ENCODE measurements around the gene C20orf141. TPM values are rescaled to one million over a fixed set of nuclear protein-coding genes. Genes with fewer than 3 reads are reported as not detected.

Gene C20orf141
- total and polyA plus RNA-seq, 7 experiments from 2014 or later = not detected

DNA sequence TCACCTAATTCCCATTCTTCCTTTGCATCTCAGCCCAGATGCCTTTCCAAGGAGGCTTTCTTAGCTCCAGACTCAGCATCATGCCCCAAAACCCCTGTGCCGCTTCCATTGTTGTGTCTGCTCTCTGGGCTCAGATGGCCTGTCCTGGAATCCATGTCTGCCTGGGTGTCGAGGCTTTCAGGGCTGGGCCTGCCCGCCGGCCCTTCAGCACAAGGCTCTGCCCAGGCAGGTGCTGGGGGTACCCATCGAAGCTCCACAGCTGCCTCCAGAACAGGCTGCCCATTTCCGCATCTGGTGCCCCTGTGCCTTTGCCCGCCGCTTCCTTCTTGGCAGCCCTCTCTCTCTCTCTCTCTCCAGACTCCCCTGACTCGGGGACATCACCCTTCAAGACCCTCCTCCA lies 15.5 kb upstream of the C20orf141 start:
- H3K4me1 Mint-ChIP-seq = peaks cover 19 to 29% (median 25%) of the 10 kb centered on the region in 7 donors
- H3K9me3 ChIP-seq (ENCODE audit: control insufficient read depth in 2 of 3, low read length in 3 of 3) = no peaks in the 10 kb centered on the region
- peak overlapping the region; percentile 86 to 99 (median 90) for H3K4me3 Mint-ChIP-seq
- peaks cover 0 to 4% (median 0%) of the 10 kb centered on the region in 11 donors for H3K9me3 Mint-ChIP-seq
- H3K27me3 Mint-ChIP-seq = peaks cover 52 to 62% (median 57%) of the 10 kb centered on the region in 5 donors
- DNase-seq (no peak), ATAC-seq (no peak)
- H3K27me3 ChIP-seq (ENCODE audit: control insufficient read depth in 2 of 2, insufficient read depth in 2 of 2, low read length in 2 of 2) = peaks cover 0 to 12% of the 10 kb centered on the region in 2 donors
- intact Hi-C loops (cut with micrococcal nuclease) = no loop called here
- H3K27ac Mint-ChIP-seq = peak overlapping the region in 1 of 9 donors; percentile 3
- H3K4me3 ChIP-seq (ENCODE audit: low read length) = no peak overlapping the region
- H3K36me3 Mint-ChIP-seq = peaks cover 0 to 9% (median 4%) of the 10 kb centered on the region in 5 donors
- no peak overlapping the region for H3K27ac ChIP-seq (ENCODE audit: low read depth, low read length)
- CTCF ChIA-PET = interaction anchor here (1.3 kb wide), 1 partner anchor 9 kb away, joined by 3 read pairs; no protein-coding TSS in a partner anchor
- peaks cover 0 to 7% of the 10 kb centered on the region in 2 donors for H3K4me1 ChIP-seq (ENCODE audit: control insufficient read depth in 2 of 2, insufficient read depth in 2 of 2, low read length in 2 of 2)
- POLR2A ChIA-PET = interaction anchor here (0.8 kb wide), 1 partner anchor 42 kb away, joined by 3 read pairs; no protein-coding TSS in a partner anchor
- H3K36me3 ChIP-seq (ENCODE audit: control insufficient read depth in 2 of 3, insufficient read depth in 3 of 3, low read length in 3 of 3) = no peaks in the 10 kb centered on the region

DNA sequence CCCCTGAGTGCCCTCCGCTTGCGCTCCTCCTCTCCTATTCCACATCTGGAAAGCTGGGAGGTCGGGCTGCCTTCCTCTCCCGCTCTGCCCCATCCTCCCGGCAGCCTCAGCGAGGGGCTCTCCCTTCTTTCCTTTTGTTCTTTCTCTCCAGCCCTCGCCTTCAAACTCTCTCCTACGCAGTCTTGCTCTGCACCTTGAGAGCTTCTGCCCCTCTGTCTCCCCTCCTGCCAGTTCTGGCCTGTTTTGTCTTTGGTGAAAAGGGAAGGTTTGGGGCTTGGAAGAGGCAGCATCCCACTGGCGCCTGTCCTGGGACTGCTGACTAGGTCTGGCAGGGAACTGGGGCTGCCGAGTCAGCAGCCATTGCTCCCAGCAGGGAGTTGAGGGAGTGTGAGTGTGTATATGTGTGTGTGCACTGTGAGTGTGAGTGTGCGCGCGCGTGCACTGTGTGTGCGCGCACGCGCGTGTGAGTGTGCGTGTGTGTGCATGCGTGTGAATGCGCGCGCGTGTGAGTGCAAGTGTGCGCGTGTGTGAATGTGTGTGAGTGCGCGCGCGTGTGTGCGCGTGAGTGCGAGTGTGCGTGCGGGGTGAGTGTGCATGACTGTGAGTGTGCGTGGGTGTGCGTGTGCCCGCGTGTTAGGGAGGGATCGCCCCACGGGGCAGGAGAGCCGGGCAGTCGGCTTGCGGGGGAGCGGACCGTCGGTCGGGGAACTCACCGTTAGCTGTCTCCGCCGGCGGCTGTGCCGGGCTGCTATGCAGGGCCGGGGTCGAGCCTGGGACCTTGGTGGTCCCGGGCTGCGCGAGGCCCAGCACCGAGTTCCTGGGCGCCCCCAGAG lies 14.9 kb upstream of the C20orf141 start:
- peak overlapping the region in 3 of 9 donors; percentile 34 to 69 (median 55) for H3K27ac Mint-ChIP-seq
- H3K27ac ChIP-seq (ENCODE audit: low read depth, low read length) = no peak overlapping the region
- peak overlapping the region; percentile 86 to 99 (median 90) for H3K4me3 Mint-ChIP-seq
- H3K4me1 Mint-ChIP-seq = peaks cover 19 to 29% (median 25%) of the 10 kb centered on the region in 7 donors
- peaks cover 0 to 12% of the 10 kb centered on the region in 2 donors for H3K27me3 ChIP-seq (ENCODE audit: control insufficient read depth in 2 of 2, insufficient read depth in 2 of 2, low read length in 2 of 2)
- H3K4me1 ChIP-seq (ENCODE audit: control insufficient read depth in 2 of 2, insufficient read depth in 2 of 2, low read length in 2 of 2) = peaks cover 0 to 7% of the 10 kb centered on the region in 2 donors
- H3K36me3 Mint-ChIP-seq = peaks cover 0 to 9% (median 4%) of the 10 kb centered on the region in 5 donors
- peak overlapping the region; percentile 55 for H3K4me3 ChIP-seq (ENCODE audit: low read length)
- no peaks in the 10 kb centered on the region for H3K9me3 ChIP-seq (ENCODE audit: control insufficient read depth in 2 of 3, low read length in 3 of 3)
- H3K36me3 ChIP-seq (ENCODE audit: control insufficient read depth in 2 of 3, insufficient read depth in 3 of 3, low read length in 3 of 3) = no peaks in the 10 kb centered on the region
- intact Hi-C loops (cut with micrococcal nuclease) = loop anchor here in 1 of 2 donors (2.0 kb wide), 1 partner anchor 41 kb away; the partner anchor contains the start of genes PCED1A and VPS16
- peaks cover 0 to 4% (median 0%) of the 10 kb centered on the region in 11 donors for H3K9me3 Mint-ChIP-seq
- ChIA-PET POLR2A (interaction anchor here (0.8 to 1.3 kb wide), 3 partner anchors 41 to 89 kb away, joined by 3 read pairs; no protein-coding TSS in a partner anchor), CTCF (interaction anchor here (1.3 kb wide), 1 partner anchor 9 kb away, joined by 3 read pairs; no protein-coding TSS in a partner anchor)
- peak in 1 of 9 donors; percentile 12 for DNase-seq
- no peak for ATAC-seq
- peaks cover 53 to 66% (median 60%) of the 10 kb centered on the region in 5 donors for H3K27me3 Mint-ChIP-seq

DNA sequence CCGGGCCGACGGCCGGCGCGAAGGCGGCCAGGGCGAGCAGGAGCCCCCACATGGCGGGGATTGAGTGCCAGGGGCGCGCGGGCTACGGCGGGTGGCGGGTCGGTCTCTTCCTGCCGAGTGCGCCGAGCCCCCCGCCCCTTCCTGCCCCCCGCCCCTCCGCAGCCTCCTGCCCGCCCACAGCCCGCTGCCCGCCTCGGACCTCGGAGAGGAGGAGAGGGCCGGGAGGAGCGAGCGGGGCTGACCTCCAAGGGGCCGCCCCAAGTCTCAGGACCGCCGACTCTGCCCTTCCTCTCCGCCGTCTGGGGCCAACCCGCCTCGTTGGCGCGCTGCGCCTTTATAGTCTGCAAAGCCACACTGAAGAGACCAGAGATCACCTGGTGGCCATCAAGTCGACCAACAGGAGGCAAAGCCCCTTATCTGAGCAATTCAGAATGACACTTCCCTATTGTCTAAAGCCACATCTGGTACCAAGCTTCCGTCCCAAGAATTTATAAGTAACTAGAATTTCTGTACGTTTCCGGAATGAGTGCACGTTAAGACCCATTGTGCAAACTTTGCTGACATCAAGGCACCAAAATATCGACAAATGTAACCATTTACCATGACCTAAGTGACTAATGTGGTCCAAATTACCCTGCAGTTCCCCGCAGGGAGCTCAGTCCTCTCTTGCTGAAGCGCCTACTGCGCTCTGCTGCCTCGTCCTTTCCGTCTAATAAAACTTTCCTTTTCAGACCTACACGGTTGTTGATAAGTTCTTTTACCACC lies 14.1 kb upstream of the C20orf141 start, which contains the start of gene CPXM1:
Gene CPXM1, minus strand, starts transcription at position 107 of the 765 bp plus-strand sequence. Its CDS starts 55 bp downstream, at position 52.
- Mint-ChIP-seq H3K27ac (peak within 1 kb of the TSS in 3 of 9 donors; percentile 34 to 69 (median 55)), H3K4me1 (peaks cover 19 to 29% (median 25%) of the 10 kb centered on the region in 7 donors), H3K9me3 (peaks cover 0 to 4% (median 0%) of the 10 kb centered on the region in 11 donors), H3K36me3 (peaks cover 0 to 9% (median 4%) of the 10 kb centered on the region in 5 donors), H3K27me3 (peaks cover 55 to 70% (median 65%) of the 10 kb centered on the region in 5 donors), H3K4me3 (peak within 1 kb of the TSS; percentile 86 to 99 (median 90))
- peak within 1 kb of the TSS; percentile 55 for H3K4me3 ChIP-seq (ENCODE audit: low read length)
- DNase-seq = no peak
- peaks cover 0 to 12% of the 10 kb centered on the region in 2 donors for H3K27me3 ChIP-seq (ENCODE audit: control insufficient read depth in 2 of 2, insufficient read depth in 2 of 2, low read length in 2 of 2)
- ChIA-PET POLR2A (interaction anchor here (1.0 to 1.3 kb wide), 2 partner anchors 72 to 88 kb away, joined by 3 read pairs; no protein-coding TSS in a partner anchor), CTCF (no interaction called here)
- peak; percentile 61 for ATAC-seq
- peaks cover 0 to 7% of the 10 kb centered on the region in 2 donors for H3K4me1 ChIP-seq (ENCODE audit: control insufficient read depth in 2 of 2, insufficient read depth in 2 of 2, low read length in 2 of 2)
- no peak within 1 kb of the TSS for H3K27ac ChIP-seq (ENCODE audit: low read depth, low read length)
- no peaks in the 10 kb centered on the region for H3K9me3 ChIP-seq (ENCODE audit: control insufficient read depth in 2 of 3, low read length in 3 of 3)
- intact Hi-C loops (cut with micrococcal nuclease) = loop anchor here in 1 of 2 donors (2.0 kb wide), 1 partner anchor 40 kb away; the partner anchor contains the start of genes PCED1A and VPS16
- no peaks in the 10 kb centered on the region for H3K36me3 ChIP-seq (ENCODE audit: control insufficient read depth in 2 of 3, insufficient read depth in 3 of 3, low read length in 3 of 3)

DNA sequence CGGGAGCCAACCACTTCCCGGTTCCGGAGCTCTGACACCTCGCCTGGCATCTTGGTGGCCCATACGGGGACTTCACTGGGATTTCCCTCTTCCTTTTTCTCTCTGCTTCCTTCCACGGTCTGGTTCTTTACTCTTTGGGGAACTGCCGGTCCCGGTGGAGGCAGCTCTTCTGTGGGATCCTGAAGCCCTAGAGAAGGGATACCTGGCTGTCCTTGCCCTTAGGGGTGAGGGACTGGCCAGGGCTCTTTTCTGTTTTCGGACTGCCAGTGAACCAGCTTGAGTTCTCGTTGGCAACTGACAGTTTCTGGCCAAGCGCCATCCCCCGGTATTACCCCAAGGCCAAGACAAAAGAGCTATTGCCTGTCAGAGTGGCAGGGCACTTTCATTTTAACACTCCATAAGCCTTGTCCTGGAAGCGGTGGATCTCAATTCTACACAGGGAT lies 13.5 kb upstream of the C20orf141 start:
- Histone ChIP-seq H3K4me3 (ENCODE audit: low read length) (no peak overlapping the region), H3K36me3 (ENCODE audit: control insufficient read depth in 2 of 3, insufficient read depth in 3 of 3, low read length in 3 of 3) (no peaks in the 10 kb centered on the region), H3K9me3 (ENCODE audit: control insufficient read depth in 2 of 3, low read length in 3 of 3) (no peaks in the 10 kb centered on the region), H3K27ac (ENCODE audit: low read depth, low read length) (no peak overlapping the region), H3K4me1 (ENCODE audit: control insufficient read depth in 2 of 2, insufficient read depth in 2 of 2, low read length in 2 of 2) (peaks cover 0 to 7% of the 10 kb centered on the region in 2 donors), H3K27me3 (ENCODE audit: control insufficient read depth in 2 of 2, insufficient read depth in 2 of 2, low read length in 2 of 2) (peaks cover 0 to 12% of the 10 kb centered on the region in 2 donors)
- DNase-seq (no peak), ATAC-seq (peak; percentile 6)
- intact Hi-C loops (cut with micrococcal nuclease) = loop anchor here in 1 of 2 donors (2.0 kb wide), 1 partner anchor 39 kb away; the partner anchor contains the start of genes PCED1A and VPS16
- H3K4me1 Mint-ChIP-seq = peaks cover 19 to 29% (median 27%) of the 10 kb centered on the region in 7 donors
- peaks cover 0 to 4% (median 0%) of the 10 kb centered on the region in 11 donors for H3K9me3 Mint-ChIP-seq
- POLR2A ChIA-PET = interaction anchor here (1.3 kb wide), 1 partner anchor 71 kb away, joined by 3 read pairs; no protein-coding TSS in a partner anchor
- H3K27ac Mint-ChIP-seq = no peak overlapping the region
- peaks cover 0 to 9% (median 4%) of the 10 kb centered on the region in 5 donors for H3K36me3 Mint-ChIP-seq
- CTCF ChIA-PET = no interaction called here
- H3K4me3 Mint-ChIP-seq = peak overlapping the region; percentile 61 to 99 (median 82)
- H3K27me3 Mint-ChIP-seq = peaks cover 60 to 75% (median 70%) of the 10 kb centered on the region in 5 donors

DNA sequence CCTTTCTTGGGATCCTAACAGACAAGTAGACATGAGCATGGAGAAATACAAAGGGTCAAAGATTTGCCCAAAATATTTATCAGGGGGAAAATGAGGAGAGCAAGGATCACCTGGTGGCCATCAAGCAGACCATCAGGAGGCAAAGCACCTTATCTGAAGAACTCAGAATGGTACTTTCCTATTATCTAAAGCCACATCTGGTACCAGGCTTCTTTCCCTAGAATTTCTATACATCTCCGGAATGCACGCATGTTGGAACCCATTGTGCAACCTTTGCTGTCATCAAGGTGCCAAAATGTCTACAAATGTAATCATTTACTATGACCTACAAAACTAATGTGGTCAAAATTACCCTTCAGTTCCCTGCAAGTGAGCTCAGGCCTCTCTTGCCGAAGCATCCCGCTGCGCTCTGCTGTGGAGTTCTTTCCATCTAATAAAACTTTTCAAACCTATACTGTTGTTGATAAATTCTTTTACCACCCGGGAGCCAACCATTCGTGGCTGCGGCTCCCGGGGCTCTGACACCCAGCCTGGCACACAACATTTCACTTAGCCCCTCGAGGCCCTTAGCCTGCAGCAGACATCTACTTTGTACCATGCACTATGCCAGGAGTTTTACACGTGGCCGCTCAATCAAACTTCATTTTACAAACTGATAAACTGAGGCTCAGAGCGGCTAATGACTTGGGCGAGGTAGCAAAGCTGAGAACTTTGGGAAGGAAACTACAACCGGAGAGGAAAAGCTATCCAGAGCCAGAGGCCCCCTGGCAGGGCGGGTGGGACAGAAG lies 10.6 kb upstream of the C20orf141 start:
- peaks cover 0 to 12% of the 10 kb centered on the region in 2 donors for H3K27me3 ChIP-seq (ENCODE audit: control insufficient read depth in 2 of 2, insufficient read depth in 2 of 2, low read length in 2 of 2)
- ChIA-PET POLR2A (no interaction called here), CTCF (no interaction called here)
- no peak overlapping the region for H3K4me3 Mint-ChIP-seq
- peaks cover 0 to 7% of the 10 kb centered on the region in 2 donors for H3K4me1 ChIP-seq (ENCODE audit: control insufficient read depth in 2 of 2, insufficient read depth in 2 of 2, low read length in 2 of 2)
- H3K4me3 ChIP-seq (ENCODE audit: low read length) = no peak overlapping the region
- H3K9me3 ChIP-seq (ENCODE audit: control insufficient read depth in 2 of 3, low read length in 3 of 3) = no peaks in the 10 kb centered on the region
- H3K4me1 Mint-ChIP-seq = peaks cover 20 to 24% (median 22%) of the 10 kb centered on the region in 7 donors
- DNase-seq = no peak
- intact Hi-C loops (cut with micrococcal nuclease) = no loop called here
- peaks cover 59 to 79% (median 69%) of the 10 kb centered on the region in 5 donors for H3K27me3 Mint-ChIP-seq
- peaks cover 0 to 4% (median 0%) of the 10 kb centered on the region in 11 donors for H3K9me3 Mint-ChIP-seq
- H3K27ac ChIP-seq (ENCODE audit: low read depth, low read length) = no peak overlapping the region
- no peaks in the 10 kb centered on the region for H3K36me3 ChIP-seq (ENCODE audit: control insufficient read depth in 2 of 3, insufficient read depth in 3 of 3, low read length in 3 of 3)
- peaks cover 0 to 9% (median 5%) of the 10 kb centered on the region in 5 donors for H3K36me3 Mint-ChIP-seq
- ATAC-seq = no peak
- H3K27ac Mint-ChIP-seq = no peak overlapping the region
